GM20000 (cell line): ENCODE results near the gene PSD4.

Source experiments
- DNase-seq: peaks from one replicate; pipeline ENCODE4 v3.0.0; 2012; ENCODE audit warnings: low spot score
- CTCF ChIP-seq: IDR thresholded peaks from 2 replicates; pipeline ENCODE4 v1.5.1; 2012; ENCODE audit warnings: mild to moderate bottlenecking, control low read depth; ENCODE audit errors: extremely low read depth, missing control alignments

Gene PSD4

GRCh38 chr2:113149553-113150257 lies 24.1 kb upstream of the PSD4 start:
- DNase-seq: no peak
- no peak for TF ChIP-seq CTCF

- TF ChIP-seq CTCF: no peak
- DNase-seq: no peak
Observed at GRCh38 chr2:113150258-113150601, 23.5 kb upstream of the PSD4 start.

- no peak for DNase-seq
- TF ChIP-seq CTCF: no peak
Observed at GRCh38 chr2:113155331-113155730, 18.4 kb upstream of the PSD4 start.

GRCh38 chr2:113156278-113157117 lies 17.3 kb upstream of the PSD4 start:
- DNase-seq: no peak
- no peak for TF ChIP-seq CTCF

GRCh38 chr2:113157118-113157896 lies 16.5 kb upstream of the PSD4 start:
- no peak for TF ChIP-seq CTCF
- DNase-seq: peak; percentile 84

- no peak for DNase-seq
- TF ChIP-seq CTCF: no peak
Observed at GRCh38 chr2:113157897-113158753, 15.6 kb upstream of the PSD4 start.
